K562 (cell line): ENCODE data around the gene ILK. TPM values are rescaled to one million over a fixed set of nuclear protein-coding genes. Genes with fewer than 3 reads are reported as not detected.

Experiments used
- NCOA2 ChIP-seq, 2 experiments: fragments of 450-650 bp; IDR thresholded peaks; 2 replicates each; pipeline ENCODE4 v1.6.1; 2018; ENCODE audit warnings: mild to moderate bottlenecking in 2 of 2, moderate library complexity in 1 of 2; ENCODE audit not compliant: partially characterized antibody in 2 of 2
- PRPF4 ChIP-seq: fragments of 200-400 bp; formaldehyde crosslinking; IDR thresholded peaks from one replicate; pipeline ENCODE4 v1.6.1; 2017; ENCODE audit warnings: low read length, low read depth, mild to moderate bottlenecking; ENCODE audit not compliant: insufficient read depth, poor library complexity, severe bottlenecking
- TAL1 ChIP-seq: fragments of 450-650 bp; IDR thresholded peaks from 2 replicates; pipeline ENCODE4 v1.6.1; 2016; ENCODE audit warnings: mild to moderate bottlenecking
- ZBTB11 ChIP-seq, 3 experiments: fragments of 200-800 bp in 1 of 3; fragments of 250-450 bp in 1 of 3; fragments of 450-650 bp in 1 of 3; sonication (Bioruptor Pico) in 1 of 3; sonication (Bioruptor generic) in 1 of 3; formaldehyde crosslinking in 1 of 3; IDR thresholded peaks; 2 replicates each; pipeline versions ENCODE4 v1.6.1 to v1.8.0; 2016 to 2022; ENCODE audit warnings: mild to moderate bottlenecking in 2 of 3, missing genetic modification characterization in 2 of 3, missing compliant biosample characterization in 1 of 3, moderate library complexity in 1 of 3
- ZNF695 ChIP-seq: fragments of 450-650 bp; formaldehyde crosslinking; IDR thresholded peaks from 2 replicates; pipeline ENCODE4 v1.4.0; 2020; ENCODE audit warnings: mild to moderate bottlenecking, moderate library complexity
- polyA plus RNA-seq, 8 experiments: library from polyadenylated mRNA; depleted of rRNA in 4 of 8; stranded (reverse) in 5 of 8; unstranded in 3 of 8; fragments of >200 nt; fragmentation: Nextera tagmentation in 2 of 8; fragmentation: Illumina TruSeq in 1 of 8; extraction: Ambion mirVana in 2 of 8; extraction: Trizol in 1 of 8; gene quantifications; 2 replicates each; pipeline versions ENCODE4 v1.2.1 to v1.2.3, GENCODE V29; 2011 to 2014; ENCODE audit warnings: inconsistent platforms in 1 of 8, missing spikeins in 1 of 8
- total RNA-seq, 7 experiments: library from RNA; depleted of rRNA in 6 of 7; stranded (reverse); fragments of >200 nt in 6 of 7; fragmentation: Illumina TruSeq in 2 of 7; extraction: Trizol in 2 of 7; gene quantifications; 2 replicates each; pipeline versions ENCODE4 v1.2.1 to v1.2.3, GENCODE V29; 2011 to 2021; ENCODE audit warnings: low replicate concordance in 1 of 7
- TF ChIP-seq, protein P1 (sequence below), 2 experiments: fragments of 450-650 bp; IDR thresholded peaks; 2 replicates each; pipeline ENCODE4 v1.6.1; 2016; ENCODE audit warnings: mild to moderate bottlenecking in 2 of 2, borderline replicate concordance in 1 of 2, low read depth in 1 of 2, moderate library complexity in 1 of 2
- TF ChIP-seq, protein P2 (sequence below): fragments of 200-800 bp; sonication (Bioruptor generic); IDR thresholded peaks from 2 replicates; pipeline ENCODE4 v1.6.1; 2017; ENCODE audit warnings: missing genetic modification characterization, missing compliant biosample characterization
- TF ChIP-seq, protein P3 (sequence below): fragments of 450-650 bp; IDR thresholded peaks from 2 replicates; pipeline ENCODE4 v1.6.1; 2016; ENCODE audit warnings: borderline replicate concordance

Gene ILK
- total and polyA plus RNA-seq, 9 of the 15 experiments (the other 6 are each of a cell fraction or from before 2014, with no cell fraction given): 43.3 to 95.9 (median 58.9) TPM

GRCh38 chr11:6554828-6555706 is 48.5 kb upstream of the ILK start (continued):
- TF ChIP-seq, protein P1, sequence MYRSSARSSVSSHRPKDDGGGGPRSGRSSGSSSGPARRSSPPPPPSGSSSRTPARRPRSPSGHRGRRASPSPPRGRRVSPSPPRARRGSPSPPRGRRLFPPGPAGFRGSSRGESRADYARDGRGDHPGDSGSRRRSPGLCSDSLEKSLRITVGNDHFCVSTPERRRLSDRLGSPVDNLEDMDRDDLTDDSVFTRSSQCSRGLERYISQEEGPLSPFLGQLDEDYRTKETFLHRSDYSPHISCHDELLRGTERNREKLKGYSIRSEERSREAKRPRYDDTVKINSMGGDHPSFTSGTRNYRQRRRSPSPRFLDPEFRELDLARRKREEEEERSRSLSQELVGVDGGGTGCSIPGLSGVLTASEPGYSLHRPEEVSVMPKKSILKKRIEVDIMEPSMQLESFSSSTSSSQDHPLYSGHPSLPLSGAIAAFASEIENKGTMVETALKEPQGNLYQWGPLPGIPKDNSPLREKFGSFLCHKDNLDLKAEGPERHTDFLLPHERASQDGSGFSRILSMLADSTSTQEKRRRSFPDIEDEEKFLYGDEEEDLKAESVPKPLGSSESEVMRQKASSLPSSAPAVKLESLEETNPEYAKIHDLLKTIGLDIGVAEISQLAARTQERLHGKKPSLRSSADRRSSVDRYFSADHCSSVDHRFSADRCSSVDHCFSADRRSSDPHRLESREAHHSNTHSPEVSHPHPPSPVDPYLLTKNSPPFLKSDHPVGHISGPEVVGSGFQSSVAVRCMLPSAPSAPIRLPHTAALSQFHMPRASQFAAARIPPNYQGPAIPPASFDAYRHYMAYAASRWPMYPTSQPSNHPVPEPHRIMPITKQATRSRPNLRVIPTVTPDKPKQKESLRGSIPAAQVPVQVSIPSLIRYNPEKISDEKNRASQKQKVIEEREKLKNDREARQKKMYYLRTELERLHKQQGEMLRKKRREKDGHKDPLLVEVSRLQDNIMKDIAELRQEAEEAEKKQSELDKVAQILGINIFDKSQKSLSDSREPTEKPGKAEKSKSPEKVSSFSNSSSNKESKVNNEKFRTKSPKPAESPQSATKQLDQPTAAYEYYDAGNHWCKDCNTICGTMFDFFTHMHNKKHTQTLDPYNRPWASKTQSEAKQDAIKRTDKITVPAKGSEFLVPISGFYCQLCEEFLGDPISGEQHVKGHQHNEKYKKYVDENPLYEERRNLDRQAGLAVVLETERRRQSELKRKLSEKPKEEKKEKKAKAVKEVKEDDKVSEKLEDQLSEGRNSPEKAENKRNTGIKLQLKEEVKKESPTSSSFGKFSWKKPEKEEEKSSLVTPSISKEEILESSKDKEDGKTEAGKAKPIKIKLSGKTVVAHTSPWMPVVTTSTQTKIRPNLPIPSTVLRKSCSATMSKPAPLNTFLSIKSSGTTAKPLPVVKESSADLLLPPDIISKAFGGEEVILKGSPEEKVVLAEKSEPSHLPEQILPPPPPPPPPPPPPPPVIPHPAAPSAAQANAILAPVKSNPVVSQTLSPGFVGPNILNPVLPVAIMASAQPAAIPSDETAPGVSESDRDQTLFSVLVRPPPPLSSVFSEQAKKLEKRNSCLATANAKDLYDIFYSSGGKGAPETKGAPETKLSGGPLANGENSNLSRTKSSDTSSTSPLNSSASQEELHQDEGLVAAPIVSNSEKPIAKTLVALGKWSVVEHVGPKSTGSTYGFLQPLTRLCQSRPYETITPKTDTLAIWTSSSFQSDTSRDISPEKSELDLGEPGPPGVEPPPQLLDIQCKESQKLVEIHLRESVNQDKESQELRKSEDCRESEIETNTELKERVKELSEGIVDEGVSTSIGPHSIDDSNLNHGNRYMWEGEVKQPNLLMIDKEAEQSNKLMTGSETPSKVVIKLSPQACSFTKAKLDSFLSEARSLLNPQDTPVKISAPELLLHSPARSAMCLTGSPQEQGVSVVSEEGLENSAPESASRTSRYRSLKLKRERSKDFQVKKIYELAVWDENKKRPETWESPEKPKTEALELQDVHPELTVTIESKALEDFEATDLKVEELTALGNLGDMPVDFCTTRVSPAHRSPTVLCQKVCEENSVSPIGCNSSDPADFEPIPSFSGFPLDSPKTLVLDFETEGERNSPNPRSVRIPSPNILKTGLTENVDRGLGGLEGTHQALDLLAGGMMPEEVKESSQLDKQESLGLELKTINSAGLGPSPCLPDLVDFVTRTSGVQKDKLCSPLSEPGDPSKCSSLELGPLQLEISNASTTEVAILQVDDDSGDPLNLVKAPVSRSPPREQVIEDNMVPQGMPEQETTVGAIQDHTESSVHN (IDR thresholded peaks at IDR 0.05; ENCODE audit: borderline replicate concordance in 1 of 2, low read depth in 1 of 2): no peak; a peak in 1 of 4 replicates
- TF ChIP-seq NCOA2 (IDR thresholded peaks at IDR 0.05; ENCODE audit: partially characterized antibody in 2 of 2) (peak in 1 of 2 experiments; percentile 67), ZNF695 (CRISPR knock-in tag) (no peak), ZBTB11 (CRISPR knock-in tag; IDR thresholded peaks at IDR 0.05) (no peak), TAL1 (peak; percentile 95), PRPF4 (no peak)
- TF ChIP-seq, protein P2, sequence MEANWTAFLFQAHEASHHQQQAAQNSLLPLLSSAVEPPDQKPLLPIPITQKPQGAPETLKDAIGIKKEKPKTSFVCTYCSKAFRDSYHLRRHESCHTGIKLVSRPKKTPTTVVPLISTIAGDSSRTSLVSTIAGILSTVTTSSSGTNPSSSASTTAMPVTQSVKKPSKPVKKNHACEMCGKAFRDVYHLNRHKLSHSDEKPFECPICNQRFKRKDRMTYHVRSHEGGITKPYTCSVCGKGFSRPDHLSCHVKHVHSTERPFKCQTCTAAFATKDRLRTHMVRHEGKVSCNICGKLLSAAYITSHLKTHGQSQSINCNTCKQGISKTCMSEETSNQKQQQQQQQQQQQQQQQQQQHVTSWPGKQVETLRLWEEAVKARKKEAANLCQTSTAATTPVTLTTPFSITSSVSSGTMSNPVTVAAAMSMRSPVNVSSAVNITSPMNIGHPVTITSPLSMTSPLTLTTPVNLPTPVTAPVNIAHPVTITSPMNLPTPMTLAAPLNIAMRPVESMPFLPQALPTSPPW (CRISPR knock-in tag): no peak
- TF ChIP-seq, protein P3, sequence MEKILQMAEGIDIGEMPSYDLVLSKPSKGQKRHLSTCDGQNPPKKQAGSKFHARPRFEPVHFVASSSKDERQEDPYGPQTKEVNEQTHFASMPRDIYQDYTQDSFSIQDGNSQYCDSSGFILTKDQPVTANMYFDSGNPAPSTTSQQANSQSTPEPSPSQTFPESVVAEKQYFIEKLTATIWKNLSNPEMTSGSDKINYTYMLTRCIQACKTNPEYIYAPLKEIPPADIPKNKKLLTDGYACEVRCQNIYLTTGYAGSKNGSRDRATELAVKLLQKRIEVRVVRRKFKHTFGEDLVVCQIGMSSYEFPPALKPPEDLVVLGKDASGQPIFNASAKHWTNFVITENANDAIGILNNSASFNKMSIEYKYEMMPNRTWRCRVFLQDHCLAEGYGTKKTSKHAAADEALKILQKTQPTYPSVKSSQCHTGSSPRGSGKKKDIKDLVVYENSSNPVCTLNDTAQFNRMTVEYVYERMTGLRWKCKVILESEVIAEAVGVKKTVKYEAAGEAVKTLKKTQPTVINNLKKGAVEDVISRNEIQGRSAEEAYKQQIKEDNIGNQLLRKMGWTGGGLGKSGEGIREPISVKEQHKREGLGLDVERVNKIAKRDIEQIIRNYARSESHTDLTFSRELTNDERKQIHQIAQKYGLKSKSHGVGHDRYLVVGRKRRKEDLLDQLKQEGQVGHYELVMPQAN: peak; percentile 66; the same call in 1 of the 2 replicates
